OCI-LY3 (cell line): Measurements from ENCODE around the gene BHMT2.

Experiments
- H2AFZ ChIP-seq: fragments of 200-600, 300-600 bp; shearing (Covaris generic); 2 replicates; pipeline ENCODE4 v1.6.0; 2014; ENCODE audit warnings: antibody characterized with exemption, low read depth, low read length
- H3K27ac ChIP-seq: fragments of 200-600, 300-600 bp; sonication (generic); 2 replicates; pipeline ENCODE4 v1.5.1; 2014; ENCODE audit warnings: mild to moderate bottlenecking, low read length, moderate library complexity, mixed read lengths
- H3K27me3 ChIP-seq: fragments of 200-600, 300-600 bp; sonication (generic); 2 replicates; pipeline ENCODE4 v1.6.1; 2014; ENCODE audit warnings: low read depth, low read length, mixed read lengths
- H3K36me3 ChIP-seq: fragments of 200-600, 300-600 bp; sonication (generic); replicated peaks from 2 replicates; pipeline ENCODE3; 2014; ENCODE audit warnings: low read depth, low read length, mixed read lengths
- H3K4me1 ChIP-seq: fragments of 300-600, 200-600 bp; sonication (generic); 2 replicates; pipeline ENCODE4 v1.6.1; 2014; ENCODE audit warnings: low read length, mixed read lengths
- H3K4me2 ChIP-seq: fragments of 200-600, 300-600 bp; sonication (generic); 2 replicates; pipeline ENCODE4 v1.6.1; 2014; ENCODE audit warnings: low read length, mixed read lengths
- H3K4me3 ChIP-seq: fragments of 300-600, 200-600 bp; sonication (generic); 2 replicates; pipeline ENCODE4 v1.5.1; 2014; ENCODE audit warnings: antibody characterized with exemption, mild to moderate bottlenecking, low read length, moderate library complexity
- H3K79me2 ChIP-seq: fragments of 300-600, 200-600 bp; shearing (Covaris generic); 2 replicates; pipeline ENCODE4 v1.6.1; 2014; ENCODE audit warnings: mild to moderate bottlenecking, low read length, mixed read lengths
- H3K9ac ChIP-seq: fragments of 300-600, 200-600 bp; shearing (Covaris generic); 2 replicates; pipeline ENCODE4 v1.6.0; 2014; ENCODE audit warnings: mild to moderate bottlenecking, low read length, moderate library complexity
- H3K9me3 ChIP-seq: fragments of 200-600, 300-600 bp; shearing (Covaris generic); 2 replicates; pipeline ENCODE4 v1.6.1; 2014; ENCODE audit warnings: low read length, mixed read lengths; ENCODE audit not compliant: insufficient read depth
- H4K20me1 ChIP-seq: fragments of 200-600, 300-600 bp; sonication (generic); 2 replicates; pipeline ENCODE4 v1.6.1; 2016; ENCODE audit warnings: low read length, mixed read lengths; ENCODE audit not compliant: insufficient read depth
- CTCF ChIP-seq: fragments of 200-600, 300-600 bp; sonication (generic); IDR thresholded peaks from 2 replicates; pipeline ENCODE4 v1.5.1; 2014; ENCODE audit warnings: antibody characterized with exemption, low read length, low read depth
- EZH2phosphoT487 ChIP-seq: fragments of 200-600 bp; shearing (Covaris generic); IDR thresholded peaks from 2 replicates; pipeline ENCODE4 v1.6.1; 2018; ENCODE audit warnings: antibody characterized with exemption, mixed run types, low read depth

Gene BHMT2

GRCh38 chr5:79030663-79031484 lies 38.7 kb upstream of the BHMT2 start:
- TF ChIP-seq EZH2phosphoT487 (no peak), CTCF (no peak)
- Histone ChIP-seq H2AFZ (no peak overlapping the region), H4K20me1 (no peaks in the 10 kb centered on the region), H3K4me2 (no peak overlapping the region), H3K4me1 (no peaks in the 10 kb centered on the region), H3K9ac (no peak overlapping the region), H3K9me3 (no peaks in the 10 kb centered on the region), H3K27ac (no peak overlapping the region), H3K4me3 (no peak overlapping the region), H3K36me3 (no peaks in the 10 kb centered on the region), H3K79me2 (no peaks in the 10 kb centered on the region), H3K27me3 (no peaks in the 10 kb centered on the region)

- Histone ChIP-seq H3K4me3 (no peak overlapping the region), H4K20me1 (no peaks in the 10 kb centered on the region), H3K79me2 (no peaks in the 10 kb centered on the region), H3K4me2 (no peak overlapping the region), H3K9ac (no peak overlapping the region), H3K36me3 (no peaks in the 10 kb centered on the region), H3K27ac (no peak overlapping the region), H3K27me3 (no peaks in the 10 kb centered on the region), H3K9me3 (no peaks in the 10 kb centered on the region), H3K4me1 (no peaks in the 10 kb centered on the region), H2AFZ (no peak overlapping the region)
- TF ChIP-seq EZH2phosphoT487, result no peak
- TF ChIP-seq CTCF, result no peak
Measured at GRCh38 chr5:79031485-79031867, 38.1 kb upstream of the BHMT2 start.

GRCh38 chr5:79032031-79032695 lies 37.4 kb upstream of the BHMT2 start:
- no peak overlapping the region for H3K4me3 ChIP-seq
- no peaks in the 10 kb centered on the region for H3K9me3 ChIP-seq
- no peak overlapping the region for H2AFZ ChIP-seq
- TF ChIP-seq CTCF, result no peak
- TF ChIP-seq EZH2phosphoT487, result no peak
- H3K4me1 ChIP-seq, result no peaks in the 10 kb centered on the region
- no peaks in the 10 kb centered on the region for H4K20me1 ChIP-seq
- no peak overlapping the region for H3K27ac ChIP-seq
- no peaks in the 10 kb centered on the region for H3K36me3 ChIP-seq
- H3K9ac ChIP-seq, result no peak overlapping the region
- no peak overlapping the region for H3K4me2 ChIP-seq
- no peaks in the 10 kb centered on the region for H3K79me2 ChIP-seq
- no peaks in the 10 kb centered on the region for H3K27me3 ChIP-seq

DNA sequence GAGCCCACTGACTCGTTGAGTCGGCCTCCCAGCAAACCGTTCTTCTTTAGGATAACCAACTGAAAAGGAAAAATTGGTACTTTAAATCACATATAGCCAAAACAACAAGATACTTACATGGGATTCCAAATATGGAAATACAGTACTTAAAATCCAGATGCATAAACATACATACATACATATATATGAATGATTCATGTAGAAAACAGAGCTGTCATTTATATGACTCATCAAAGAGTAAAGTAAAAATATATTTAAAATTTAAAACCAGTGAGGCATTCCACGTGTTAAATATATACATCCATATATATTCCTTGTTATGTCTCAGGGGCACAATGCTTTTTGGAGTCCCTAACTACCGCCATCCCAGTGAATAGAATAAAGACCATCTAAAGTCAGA lies 36.8 kb upstream of the BHMT2 start:
- no peak for TF ChIP-seq CTCF
- TF ChIP-seq EZH2phosphoT487, result no peak
- Histone ChIP-seq H3K4me1 (no peaks in the 10 kb centered on the region), H3K9me3 (no peaks in the 10 kb centered on the region), H2AFZ (no peak overlapping the region), H4K20me1 (no peaks in the 10 kb centered on the region), H3K4me2 (no peak overlapping the region), H3K27me3 (no peaks in the 10 kb centered on the region), H3K4me3 (no peak overlapping the region), H3K36me3 (no peaks in the 10 kb centered on the region), H3K9ac (no peak overlapping the region), H3K27ac (no peak overlapping the region), H3K79me2 (no peaks in the 10 kb centered on the region)
